Measurements from ENCODE around the gene LRRC4.

- TF ChIP-seq CTCF (IDR thresholded peaks at IDR 0.05) (no peak), POLR2A (IDR thresholded peaks at IDR 0.05) (no peak)
These were observed 40.1 kb upstream of the LRRC4 start for GRCh38 chr7:128071376-128071775.
